ENCODE data around the gene TULP1.
"Not testable (repeated sequence)": the region's sequence is repeated elsewhere in the genome, so short reads cannot be mapped to it uniquely, and the experiment has no call there.

TULP1 gene

GRCh38 chr6:35512740-35513139 is at the start of gene TULP1:
TULP1 (minus strand) TSS chr6:35512896; CDS start chr6:35512858, 38 bp downstream.
- DNase-seq = peak; percentile 93

GRCh38 chr6:35562060-35562459 is 49.4 kb upstream of the TULP1 start:
- DNase-seq = no peak

GRCh38 chr6:35561113-35561512 is 48.4 kb upstream of the TULP1 start:
- no peak for DNase-seq

GRCh38 chr6:35558571-35558970 is 45.9 kb upstream of the TULP1 start:
- no peak for DNase-seq

GRCh38 chr6:35557239-35557638 is 44.5 kb upstream of the TULP1 start:
- no peak for DNase-seq

- DNase-seq = no peak
Observed at GRCh38 chr6:35554811-35555210, 42.1 kb upstream of the TULP1 start.

GRCh38 chr6:35553315-35553714 is 40.6 kb upstream of the TULP1 start:
- DNase-seq = no peak

- DNase-seq = peak; percentile 77
Observed at GRCh38 chr6:35552285-35552917, 39.7 kb upstream of the TULP1 start.

GRCh38 chr6:35550437-35550836 is 37.7 kb upstream of the TULP1 start:
- no peak for DNase-seq

GRCh38 chr6:35547676-35548075 is 35.0 kb upstream of the TULP1 start:
- DNase-seq = no peak

GRCh38 chr6:35544769-35545361 is 32.2 kb upstream of the TULP1 start:
- DNase-seq = peak; percentile 95

GRCh38 chr6:35543459-35544193 is 30.9 kb upstream of the TULP1 start:
- DNase-seq = peak; percentile 30

GRCh38 chr6:35541836-35542235 is 29.1 kb upstream of the TULP1 start:
- no peak for DNase-seq

- no peak for DNase-seq
Observed at GRCh38 chr6:35539223-35539622, 26.5 kb upstream of the TULP1 start.

GRCh38 chr6:35535847-35536246 is 23.2 kb upstream of the TULP1 start:
- DNase-seq = not testable (repeated sequence)

GRCh38 chr6:35534407-35535170 is 21.9 kb upstream of the TULP1 start:
- peak; percentile 100 for DNase-seq

GRCh38 chr6:35533981-35534380 is 21.3 kb upstream of the TULP1 start:
- DNase-seq = no peak

- peak; percentile 93 for DNase-seq
Observed at GRCh38 chr6:35532126-35532525, 19.4 kb upstream of the TULP1 start.

- DNase-seq = no peak
Observed at GRCh38 chr6:35524380-35525020, 11.8 kb upstream of the TULP1 start.

GRCh38 chr6:35522660-35523658 is 10.3 kb upstream of the TULP1 start:
- peak; percentile 91 for DNase-seq

GRCh38 chr6:35522151-35522550 is 9.5 kb upstream of the TULP1 start:
- DNase-seq = no peak

GRCh38 chr6:35521235-35521634 is 8.5 kb upstream of the TULP1 start:
- DNase-seq = no peak

All from NCI-H82 (cell line).